A549 (cell line): ENCODE results near the gene ATF7IP2. TPM values are rescaled to one million over a fixed set of nuclear protein-coding genes. Genes with fewer than 3 reads are reported as not detected.

Experiments
- ATAC-seq, 2 experiments: fragments of 200-7000 bp in 1 of 2; fragments of >200 bp in 1 of 2; cut with Nextera tagmentation in 1 of 2; cut with Tn5 transposase in 1 of 2; 3 replicates each; pipeline versions ENCODE4 v1.8.0 to v1.9.1; 2018 to 2020; ENCODE audit warnings: mild to moderate bottlenecking in 1 of 2, moderate library complexity in 1 of 2
- CTCF ChIA-PET: fragments of 300-600 bp; sonication (Branson Sonifier 250); formaldehyde crosslinking; extraction: SDS; loops from one replicate; lab custom pipeline; 2021; ENCODE audit warnings: antibody characterized with exemption, inconsistent platforms; lab: Yijun Ruan, JAX
- POLR2A ChIA-PET: fragments of 350-600 bp; formaldehyde crosslinking; extraction: SDS; loops from one replicate; lab custom pipeline; 2021; ENCODE audit warnings: antibody characterized with exemption, inconsistent platforms; lab: Yijun Ruan, JAX
- DNase-seq, 2 experiments: peaks; one replicate each; pipeline versions ENCODE4 v3.0.0 to v3.0.0-alpha.2; 2011 to 2016; ENCODE audit warnings: low read depth in 1 of 2, low spot score in 1 of 2
- FAIRE-seq: peaks from 2 replicates; lab custom pipeline; 2011; peaks lifted over from hg19 to GRCh38; lab: Jason Lieb, UNC
- H3K27ac ChIP-seq, 2 experiments: fragments of >200 bp; sonication (Bioruptor Twin); formaldehyde crosslinking; 3 replicates each; pipeline ENCODE4 v1.5.1; 2016 to 2017
- H3K4me1 ChIP-seq: fragments of >200 bp; sonication (Bioruptor Twin); formaldehyde crosslinking; 3 replicates; pipeline ENCODE4 v1.6.1; 2016
- H3K4me2 ChIP-seq: fragments of >200 bp; sonication (Bioruptor Twin); formaldehyde crosslinking; 3 replicates; pipeline ENCODE4 v1.6.1; 2016
- H3K4me3 ChIP-seq: fragments of >200 bp; sonication (Bioruptor Twin); formaldehyde crosslinking; 3 replicates; pipeline ENCODE4 v1.5.1; 2016
- H3K9me3 ChIP-seq: fragments of >200 bp; sonication (Bioruptor Twin); formaldehyde crosslinking; 3 replicates; pipeline ENCODE4 v1.6.1; 2016
- BHLHE40 ChIP-seq: IDR thresholded peaks from 2 replicates; pipeline ENCODE4 v1.6.1; 2012; ENCODE audit warnings: low read depth, low read length, inconsistent platforms
- CBX8 ChIP-seq: fragments of 200-600 bp; sonication (generic); IDR thresholded peaks from 2 replicates; pipeline ENCODE4 v1.6.1; 2016
- CHD2 ChIP-seq: fragments of 150-350 bp; IDR thresholded peaks from 2 replicates; pipeline ENCODE4 v1.6.1; 2014; ENCODE audit warnings: low read length; ENCODE audit not compliant: partially characterized antibody
- E2F6 ChIP-seq: IDR thresholded peaks from 2 replicates; pipeline ENCODE4 v1.6.1; 2012; ENCODE audit warnings: low read depth, borderline replicate concordance
- ESRRA ChIP-seq: fragments of 150-350 bp; IDR thresholded peaks from 2 replicates; pipeline ENCODE4 v1.6.1; 2014; ENCODE audit warnings: mild to moderate bottlenecking, low read length, borderline replicate concordance
- HOXA7 ChIP-seq: fragments of 250-450 bp; sonication (Bioruptor Pico); IDR thresholded peaks from 2 replicates; pipeline ENCODE4 v1.5.0; 2020; ENCODE audit warnings: mild to moderate bottlenecking, moderate library complexity
- JUN ChIP-seq, 2 experiments: fragments of >200 bp; sonication (Bioruptor Twin); formaldehyde crosslinking; IDR thresholded peaks; 2 replicates in 1 of 2; 3 replicates in 1 of 2; pipeline ENCODE4 v1.6.1; 2016 to 2017
- JUNB ChIP-seq: fragments of >200 bp; sonication (Bioruptor Twin); formaldehyde crosslinking; IDR thresholded peaks from 2 replicates; pipeline ENCODE4 v1.6.1; 2016
- MAZ ChIP-seq: fragments of 150-350 bp; IDR thresholded peaks from 2 replicates; pipeline ENCODE4 v1.6.1; 2014; ENCODE audit warnings: antibody characterized with exemption, low read depth, low read length, borderline replicate concordance
- NFE2L2 ChIP-seq: fragments of 150-350 bp; conservative IDR thresholded peaks from 2 replicates; pipeline ENCODE4 v1.6.1; 2014; ENCODE audit warnings: low read length
- NR3C1 ChIP-seq: fragments of >200 bp; sonication (Bioruptor Twin); formaldehyde crosslinking; IDR thresholded peaks from 3 replicates; pipeline ENCODE4 v1.6.1; 2017
- PHF8 ChIP-seq: fragments of 200-600 bp; sonication (generic); IDR thresholded peaks from 2 replicates; pipeline ENCODE4 v1.6.1; 2016; ENCODE audit warnings: low read depth, mild to moderate bottlenecking, antibody characterized with exemption, moderate library complexity, borderline replicate concordance
- POLR2AphosphoS2 ChIP-seq: conservative IDR thresholded peaks from 2 replicates; pipeline ENCODE4 v1.6.1; 2012; ENCODE audit warnings: low read length, improper control_type of control experiment, inconsistent platforms
- RNF2 ChIP-seq: fragments of 200-600 bp; sonication (generic); IDR thresholded peaks from 2 replicates; pipeline ENCODE4 v1.6.1; 2016; ENCODE audit warnings: low read depth, mild to moderate bottlenecking, antibody characterized with exemption, moderate library complexity, borderline replicate concordance
- SREBF2 ChIP-seq: fragments of 450-650 bp; IDR thresholded peaks from 2 replicates; pipeline ENCODE4 v1.6.1; 2014; ENCODE audit warnings: mild to moderate bottlenecking, moderate library complexity
- TFCP2L1 ChIP-seq: fragments of 250-450 bp; sonication (Bioruptor Pico); IDR thresholded peaks from 2 replicates; pipeline ENCODE4 v1.5.0; 2021; ENCODE audit warnings: mild to moderate bottlenecking
- TP53 ChIP-seq: fragments of 250-450 bp; sonication (Bioruptor Pico); IDR thresholded peaks from 2 replicates; pipeline ENCODE4 v1.5.0; 2021; ENCODE audit warnings: mild to moderate bottlenecking, moderate library complexity
- ZC3H11A ChIP-seq: fragments of 450-650 bp; IDR thresholded peaks from 2 replicates; pipeline ENCODE4 v1.6.1; 2014; ENCODE audit warnings: antibody characterized with exemption, mild to moderate bottlenecking
- ZFP36 ChIP-seq: fragments of 450-650 bp; IDR thresholded peaks from 2 replicates; pipeline ENCODE4 v1.6.1; 2014; ENCODE audit warnings: borderline replicate concordance; ENCODE audit not compliant: partially characterized antibody
- ZNF302 ChIP-seq: fragments of 250-450 bp; sonication (Bioruptor Pico); IDR thresholded peaks from 2 replicates; pipeline ENCODE4 v1.9.0; 2021; ENCODE audit warnings: inconsistent platforms, mild to moderate bottlenecking, moderate library complexity
- whole genome bisulfite sequencing: methylation state at CpG from one replicate; pipeline ENCODE4 v1.1.6; 2017; ENCODE audit errors: missing lambda C conversion rate; 5-methylcytosine and 5-hydroxymethylcytosine counted together
- polyA plus RNA-seq, 4 experiments: library from polyadenylated mRNA; depleted of rRNA in 3 of 4; stranded (reverse); fragments of >200 nt; fragmentation: RNase III in 1 of 4; extraction: RNeasy Plus Mini Kit Qiagen cat#74134 plus additional on column Dnase treatment in 1 of 4; gene quantifications; 2 replicates in 3 of 4; 3 replicates in 1 of 4; pipeline ENCODE4 v1.2.3, GENCODE V29; 2011 to 2017
- TF ChIP-seq, protein P1 (sequence below): IDR thresholded peaks from 2 replicates; pipeline ENCODE4 v1.6.1; 2012
- TF ChIP-seq, protein P2 (sequence below): fragments of 200-600 bp; sonication (generic); IDR thresholded peaks from 2 replicates; pipeline ENCODE4 v1.6.1; 2016; ENCODE audit warnings: antibody characterized with exemption, mild to moderate bottlenecking, moderate library complexity

Gene ATF7IP2
- polyA plus RNA-seq, 2 of the 4 experiments (the other 2 are of a cell fraction): 12.3 to 23.5 TPM

- FAIRE-seq (no peak), ATAC-seq (no peak), DNase-seq (no peak)
- ChIA-PET CTCF (interaction anchor here (1.7 kb wide), 1 partner anchor 9 kb away, joined by 6 read pairs; no protein-coding TSS in a partner anchor), POLR2A (no interaction called here)
- Histone ChIP-seq H3K4me1 (no peaks in the 10 kb centered on the region), H3K9me3 (0 out of 3 replicates have a peak, but pooled peaks cover 4% of the 10 kb centered on the region), H3K4me2 (no peak overlapping the region), H3K4me3 (no peak overlapping the region), H3K27ac (no peak overlapping the region)
- no peak for TF ChIP-seq TFCP2L1 (CRISPR knock-in tag)
- TF ChIP-seq ZFP36: no peak
- TF ChIP-seq NFE2L2: no peak
- no peak for TF ChIP-seq ESRRA
- no peak for TF ChIP-seq JUN (IDR thresholded peaks at IDR 0.05)
- no peak for TF ChIP-seq SREBF2
- TF ChIP-seq, protein P1, sequence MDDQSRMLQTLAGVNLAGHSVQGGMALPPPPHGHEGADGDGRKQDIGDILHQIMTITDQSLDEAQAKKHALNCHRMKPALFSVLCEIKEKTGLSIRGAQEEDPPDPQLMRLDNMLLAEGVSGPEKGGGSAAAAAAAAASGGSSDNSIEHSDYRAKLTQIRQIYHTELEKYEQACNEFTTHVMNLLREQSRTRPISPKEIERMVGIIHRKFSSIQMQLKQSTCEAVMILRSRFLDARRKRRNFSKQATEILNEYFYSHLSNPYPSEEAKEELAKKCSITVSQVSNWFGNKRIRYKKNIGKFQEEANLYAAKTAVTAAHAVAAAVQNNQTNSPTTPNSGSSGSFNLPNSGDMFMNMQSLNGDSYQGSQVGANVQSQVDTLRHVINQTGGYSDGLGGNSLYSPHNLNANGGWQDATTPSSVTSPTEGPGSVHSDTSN: no peak
- TF ChIP-seq E2F6: no peak
- no peak for TF ChIP-seq POLR2AphosphoS2
- TF ChIP-seq RNF2: no peak
- 86% methylated on average over 3 of the region's 3 CpGs for WGBS
These were observed 114.7 kb downstream of the ATF7IP2 start for GRCh38 chr16:10500582-10500981.

- Histone ChIP-seq H3K4me1 (no peaks in the 10 kb centered on the region), H3K27ac (no peak overlapping the region), H3K4me2 (no peak overlapping the region), H3K9me3 (0 out of 3 replicates have a peak, but pooled peaks cover under 1% of the 10 kb centered on the region), H3K4me3 (no peak overlapping the region)
- WGBS: 84% methylated on average over 2 of the region's 2 CpGs
- DNase-seq (no peak), FAIRE-seq (no peak), ATAC-seq (no peak)
- CTCF ChIA-PET: interaction anchor here (1.7 kb wide), 1 partner anchor 8 kb away, joined by 6 read pairs; no protein-coding TSS in a partner anchor
- TF ChIP-seq, protein P2, sequence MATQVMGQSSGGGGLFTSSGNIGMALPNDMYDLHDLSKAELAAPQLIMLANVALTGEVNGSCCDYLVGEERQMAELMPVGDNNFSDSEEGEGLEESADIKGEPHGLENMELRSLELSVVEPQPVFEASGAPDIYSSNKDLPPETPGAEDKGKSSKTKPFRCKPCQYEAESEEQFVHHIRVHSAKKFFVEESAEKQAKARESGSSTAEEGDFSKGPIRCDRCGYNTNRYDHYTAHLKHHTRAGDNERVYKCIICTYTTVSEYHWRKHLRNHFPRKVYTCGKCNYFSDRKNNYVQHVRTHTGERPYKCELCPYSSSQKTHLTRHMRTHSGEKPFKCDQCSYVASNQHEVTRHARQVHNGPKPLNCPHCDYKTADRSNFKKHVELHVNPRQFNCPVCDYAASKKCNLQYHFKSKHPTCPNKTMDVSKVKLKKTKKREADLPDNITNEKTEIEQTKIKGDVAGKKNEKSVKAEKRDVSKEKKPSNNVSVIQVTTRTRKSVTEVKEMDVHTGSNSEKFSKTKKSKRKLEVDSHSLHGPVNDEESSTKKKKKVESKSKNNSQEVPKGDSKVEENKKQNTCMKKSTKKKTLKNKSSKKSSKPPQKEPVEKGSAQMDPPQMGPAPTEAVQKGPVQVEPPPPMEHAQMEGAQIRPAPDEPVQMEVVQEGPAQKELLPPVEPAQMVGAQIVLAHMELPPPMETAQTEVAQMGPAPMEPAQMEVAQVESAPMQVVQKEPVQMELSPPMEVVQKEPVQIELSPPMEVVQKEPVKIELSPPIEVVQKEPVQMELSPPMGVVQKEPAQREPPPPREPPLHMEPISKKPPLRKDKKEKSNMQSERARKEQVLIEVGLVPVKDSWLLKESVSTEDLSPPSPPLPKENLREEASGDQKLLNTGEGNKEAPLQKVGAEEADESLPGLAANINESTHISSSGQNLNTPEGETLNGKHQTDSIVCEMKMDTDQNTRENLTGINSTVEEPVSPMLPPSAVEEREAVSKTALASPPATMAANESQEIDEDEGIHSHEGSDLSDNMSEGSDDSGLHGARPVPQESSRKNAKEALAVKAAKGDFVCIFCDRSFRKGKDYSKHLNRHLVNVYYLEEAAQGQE: no peak
- TF ChIP-seq SREBF2: no peak
- TF ChIP-seq TP53 (CRISPR knock-in tag): no peak
- TF ChIP-seq JUNB: no peak
- TF ChIP-seq HOXA7 (CRISPR knock-in tag): no peak
- TF ChIP-seq MAZ: no peak
- no peak for TF ChIP-seq BHLHE40
- TF ChIP-seq ZC3H11A: no peak
- no peak for TF ChIP-seq RNF2
- TF ChIP-seq PHF8: no peak
- no peak for TF ChIP-seq NR3C1
- TF ChIP-seq ZNF302 (CRISPR knock-in tag): no peak
- no peak for TF ChIP-seq CHD2
- TF ChIP-seq CBX8: no peak
- POLR2A ChIA-PET: no interaction called here
These were observed 115.3 kb downstream of the ATF7IP2 start for GRCh38 chr16:10501016-10501607.
